Caco-2 (cell line): Measurements from ENCODE around the gene VTI1A. TPM values are rescaled to one million over a fixed set of nuclear protein-coding genes. Genes with fewer than 3 reads are reported as not detected.
A peak's percentile ranks its signal among the peaks of the same experiment; 100 is the strongest.

Experiments
- BruUV-seq: library from RNA; stranded (reverse); fragments of 400-500 nt; replicated peaks from 2 replicates; lab custom pipeline; 2021; lab: Mats Ljungman, UMichigan
- CTCF ChIA-PET: fragments of 300-600 bp; sonication (Branson Sonifier 250); formaldehyde crosslinking; loops from one replicate; lab custom pipeline; 2022; ENCODE audit warnings: antibody characterized with exemption; lab: Charles Lee
- POLR2A ChIA-PET: fragments of 300-600 bp; sonication (Branson Sonifier 250); formaldehyde crosslinking; loops from one replicate; lab custom pipeline; 2022; ENCODE audit warnings: antibody characterized with exemption; lab: Charles Lee
- DNase-seq, 2 experiments: peaks; one replicate each; pipeline versions ENCODE4 v3.0.0 to v3.0.0-alpha.2; 2020 to 2022
- H3K27me3 ChIP-seq: replicated peaks from 2 replicates; pipeline ENCODE4 v1.6.0; 2011; ENCODE audit warnings: low read length; ENCODE audit not compliant: control insufficient read depth, insufficient read depth
- H3K36me3 ChIP-seq: 2 replicates; pipeline ENCODE4 v1.5.1; 2011; ENCODE audit warnings: low read length; ENCODE audit not compliant: control insufficient read depth, insufficient read depth
- H3K4me1 ChIP-seq: fragments of 250-450 bp; sonication (Bioruptor Pico); 2 replicates; pipeline ENCODE4 v1.5.1; 2020; ENCODE audit warnings: mild to moderate bottlenecking
- H3K4me3 ChIP-seq: 2 replicates; pipeline ENCODE4 v1.5.1; 2011; ENCODE audit warnings: low read depth, mild to moderate bottlenecking, control low read depth, low read length
- H3K9me3 ChIP-seq: fragments of 250-450 bp; sonication (Bioruptor Pico); 2 replicates; pipeline ENCODE4 v1.5.1; 2020; ENCODE audit warnings: mild to moderate bottlenecking, moderate library complexity
- H3K27ac Mint-ChIP-seq: one replicate; pipeline ENCODE4 v1.8.0; 2022; ENCODE audit warnings: mixed read lengths; ENCODE audit not compliant: unreplicated experiment
- H3K27me3 Mint-ChIP-seq: one replicate; pipeline ENCODE4 v1.8.0; 2022; ENCODE audit warnings: mixed read lengths; ENCODE audit not compliant: insufficient read depth, unreplicated experiment
- H3K36me3 Mint-ChIP-seq: one replicate; pipeline ENCODE4 v1.8.0; 2022; ENCODE audit warnings: mild to moderate bottlenecking, mixed read lengths; ENCODE audit not compliant: insufficient read depth, unreplicated experiment
- H3K4me1 Mint-ChIP-seq: one replicate; pipeline ENCODE4 v1.8.0; 2022; ENCODE audit warnings: low read depth, mixed read lengths; ENCODE audit not compliant: unreplicated experiment
- H3K4me3 Mint-ChIP-seq: one replicate; pipeline ENCODE4 v1.8.0; 2022; ENCODE audit warnings: mild to moderate bottlenecking, moderate library complexity, mixed read lengths; ENCODE audit not compliant: unreplicated experiment
- H3K9me3 Mint-ChIP-seq: one replicate; pipeline ENCODE4 v1.8.0; 2022; ENCODE audit warnings: mixed read lengths; ENCODE audit not compliant: unreplicated experiment
- CTCF ChIP-seq, 2 experiments: fragments of 200-600 bp in 1 of 2; IDR thresholded peaks; 1 replicate in 1 of 2; 2 replicates in 1 of 2; pipeline versions ENCODE4 v1.5.1 to v1.8.0; 2011 to 2022; ENCODE audit warnings: antibody characterized with exemption in 1 of 2, control low read depth in 1 of 2, inconsistent platforms in 1 of 2, low read depth in 1 of 2, low read length in 1 of 2, mild to moderate bottlenecking in 1 of 2, moderate library complexity in 1 of 2; ENCODE audit not compliant: insufficient read depth in 1 of 2, severe bottlenecking in 1 of 2, unreplicated experiment in 1 of 2
- intact Hi-C: fragments of 100-400 bp; cut with micrococcal nuclease; formaldehyde crosslinking; loops from one replicate; pipeline ENCODE4 v1.10.0; 2022; ENCODE audit not compliant: unreplicated experiment
- total RNA-seq: library from RNA; stranded (reverse); gene quantifications from 2 replicates; pipeline ENCODE4 v1.2.3, GENCODE V29; 2022

VTI1A gene
- total RNA-seq, 1 experiment from 2014 or later: 45.6 TPM

GRCh38 chr10:112823604-112824003 lies 376.6 kb downstream of the VTI1A start:
- Mint-ChIP-seq H3K4me3 (no peak overlapping the region), H3K4me1 (no peaks in the 10 kb centered on the region), H3K27ac (peak overlapping the region; percentile 61), H3K36me3 (peaks cover 11% of the 10 kb centered on the region), H3K9me3 (no peaks in the 10 kb centered on the region), H3K27me3 (no peaks in the 10 kb centered on the region)
- Histone ChIP-seq H3K9me3 (no peaks in the 10 kb centered on the region), H3K36me3 (no peaks in the 10 kb centered on the region), H3K4me1 (no peaks in the 10 kb centered on the region), H3K4me3 (no peak overlapping the region), H3K27me3 (no peaks in the 10 kb centered on the region)
- CTCF ChIA-PET: no interaction called here
- DNase-seq: no peak
- TF ChIP-seq CTCF (IDR thresholded peaks at IDR 0.05; ENCODE audit: insufficient read depth in 1 of 2, low read depth in 1 of 2, low read length in 1 of 2, severe bottlenecking in 1 of 2, unreplicated experiment in 1 of 2): no peak
- POLR2A ChIA-PET: no interaction called here
- intact Hi-C loops: no loop called here
- BruUV-seq: no TSS peak

GRCh38 chr10:112826018-112826697 lies 379.1 kb downstream of the VTI1A start:
- CTCF ChIA-PET: no interaction called here
- no peaks in the 10 kb centered on the region for H3K9me3 Mint-ChIP-seq

GRCh38 chr10:112827086-112827485 lies 380.1 kb downstream of the VTI1A start:
- no peak for TF ChIP-seq CTCF (IDR thresholded peaks at IDR 0.05; ENCODE audit: insufficient read depth in 1 of 2, low read depth in 1 of 2, low read length in 1 of 2, severe bottlenecking in 1 of 2, unreplicated experiment in 1 of 2)
- ChIA-PET POLR2A (no interaction called here), CTCF (no interaction called here)
- peaks cover 9% of the 10 kb centered on the region for H3K36me3 Mint-ChIP-seq
- peaks cover 2% of the 10 kb centered on the region for H3K4me1 Mint-ChIP-seq
- Histone ChIP-seq H3K27me3 (no peaks in the 10 kb centered on the region), H3K4me1 (no peaks in the 10 kb centered on the region), H3K9me3 (no peaks in the 10 kb centered on the region), H3K36me3 (no peaks in the 10 kb centered on the region), H3K4me3 (no peak overlapping the region)
- no peak overlapping the region for H3K4me3 Mint-ChIP-seq
- BruUV-seq: no TSS peak
- no peak overlapping the region for H3K27ac Mint-ChIP-seq
- H3K9me3 Mint-ChIP-seq: no peaks in the 10 kb centered on the region
- intact Hi-C loops: no loop called here
- no peaks in the 10 kb centered on the region for H3K27me3 Mint-ChIP-seq
- DNase-seq: no peak

More at GRCh38 chr10:112826018-112826697, 379.1 kb downstream of the VTI1A start:
- H3K27me3 ChIP-seq: no peaks in the 10 kb centered on the region
- no peaks in the 10 kb centered on the region for H3K4me1 Mint-ChIP-seq
- no peaks in the 10 kb centered on the region for H3K9me3 ChIP-seq
- POLR2A ChIA-PET: no interaction called here
- peaks cover 11% of the 10 kb centered on the region for H3K36me3 Mint-ChIP-seq
- H3K4me1 ChIP-seq: no peaks in the 10 kb centered on the region
- no peak overlapping the region for H3K4me3 Mint-ChIP-seq
- H3K4me3 ChIP-seq: no peak overlapping the region
- no peak overlapping the region for H3K27ac Mint-ChIP-seq
- DNase-seq: no peak
- no peaks in the 10 kb centered on the region for H3K27me3 Mint-ChIP-seq
- intact Hi-C loops: no loop called here
- TF ChIP-seq CTCF (IDR thresholded peaks at IDR 0.05; ENCODE audit: insufficient read depth in 1 of 2, low read depth in 1 of 2, low read length in 1 of 2, severe bottlenecking in 1 of 2, unreplicated experiment in 1 of 2): no peak
- no peaks in the 10 kb centered on the region for H3K36me3 ChIP-seq
- BruUV-seq: no TSS peak
